ENCODE measurements around the gene KHDRBS1. TPM values are rescaled to one million over a fixed set of nuclear protein-coding genes. Genes with fewer than 3 reads are reported as not detected.
"Not testable (repeated sequence)": the region's sequence is repeated elsewhere in the genome, so short reads cannot be mapped to it uniquely, and the experiment has no call there.

Gene KHDRBS1
- total RNA-seq, 1 donor from 2014 or later, result 139 TPM

GRCh38 chr1:32062867-32063230, 49.2 kb downstream of the KHDRBS1 start:
- Histone ChIP-seq H3K27ac (ENCODE audit: low read depth, low read length) (peak overlapping the region; percentile 84), H3K36me3 (ENCODE audit: insufficient read depth, low read length) (peaks cover 36% of the 10 kb centered on the region), H3K4me1 (ENCODE audit: insufficient read depth, low read length) (peaks cover 26% of the 10 kb centered on the region), H4K20me1 (ENCODE audit: insufficient read depth, low read length) (peaks cover 39% of the 10 kb centered on the region), H3K79me2 (ENCODE audit: insufficient read depth, low read length) (no peaks in the 10 kb centered on the region), H3K9ac (ENCODE audit: low read length) (peak overlapping the region; percentile 70), H2AFZ (ENCODE audit: low read depth, low read length) (no peak overlapping the region), H3K4me2 (ENCODE audit: low read length) (peak overlapping the region; percentile 77), H3K4me3 (ENCODE audit: insufficient read depth, low read depth, low read length) (no peak overlapping the region), H3K27me3 (ENCODE audit: insufficient read depth, low read length) (no peaks in the 10 kb centered on the region), H3K9me3 (ENCODE audit: insufficient read depth, low read depth, low read length) (no peaks in the 10 kb centered on the region)
- DNase-seq (ENCODE audit: low read depth) (peak; percentile 23), FAIRE-seq (no peak)
- Mint-ChIP-seq H3K27ac (ENCODE audit: unreplicated experiment) (peak overlapping the region; percentile 92), H3K4me1 (ENCODE audit: low read depth, unreplicated experiment) (peaks cover 24% of the 10 kb centered on the region), H3K27me3 (ENCODE audit: low read depth, unreplicated experiment) (no peaks in the 10 kb centered on the region), H3K4me3 (ENCODE audit: unreplicated experiment) (no peak overlapping the region), H3K9me3 (ENCODE audit: unreplicated experiment) (no peaks in the 10 kb centered on the region), H3K36me3 (ENCODE audit: low read depth, unreplicated experiment) (peaks cover 31% of the 10 kb centered on the region)
- TF ChIP-seq EZH2 (IDR thresholded peaks at IDR 0.05; ENCODE audit: insufficient read depth, low read length), result no peak
- no peak for TF ChIP-seq CTCF (IDR thresholded peaks at IDR 0.05; ENCODE audit: insufficient read depth, low read depth, low read length)

- H3K9me3 ChIP-seq (ENCODE audit: insufficient read depth, low read depth, low read length), result no peaks in the 10 kb centered on the region
- FAIRE-seq, result peak; percentile 73
- Mint-ChIP-seq H3K27me3 (ENCODE audit: low read depth, unreplicated experiment) (no peaks in the 10 kb centered on the region), H3K9me3 (ENCODE audit: unreplicated experiment) (no peaks in the 10 kb centered on the region), H3K4me3 (ENCODE audit: unreplicated experiment) (peak overlapping the region; percentile 47), H3K36me3 (ENCODE audit: low read depth, unreplicated experiment) (peaks cover 27% of the 10 kb centered on the region), H3K27ac (ENCODE audit: unreplicated experiment) (peak overlapping the region; percentile 92), H3K4me1 (ENCODE audit: low read depth, unreplicated experiment) (peaks cover 24% of the 10 kb centered on the region)
- H3K9ac ChIP-seq (ENCODE audit: low read length), result peak overlapping the region; percentile 70
- H3K4me1 ChIP-seq (ENCODE audit: insufficient read depth, low read length), result peaks cover 29% of the 10 kb centered on the region
- H4K20me1 ChIP-seq (ENCODE audit: insufficient read depth, low read length), result peaks cover 35% of the 10 kb centered on the region
- H3K79me2 ChIP-seq (ENCODE audit: insufficient read depth, low read length), result no peaks in the 10 kb centered on the region
- peak overlapping the region; percentile 84 for H3K27ac ChIP-seq (ENCODE audit: low read depth, low read length)
- no peak overlapping the region for H3K4me3 ChIP-seq (ENCODE audit: insufficient read depth, low read depth, low read length)
- peak; percentile 51 for TF ChIP-seq CTCF (IDR thresholded peaks at IDR 0.05; ENCODE audit: insufficient read depth, low read depth, low read length)
- TF ChIP-seq EZH2 (IDR thresholded peaks at IDR 0.05; ENCODE audit: insufficient read depth, low read length), result no peak
- peak; percentile 52 for DNase-seq (ENCODE audit: low read depth)
- H3K36me3 ChIP-seq (ENCODE audit: insufficient read depth, low read length), result peaks cover 32% of the 10 kb centered on the region
- H2AFZ ChIP-seq (ENCODE audit: low read depth, low read length), result no peak overlapping the region
- no peaks in the 10 kb centered on the region for H3K27me3 ChIP-seq (ENCODE audit: insufficient read depth, low read length)
- H3K4me2 ChIP-seq (ENCODE audit: low read length), result peak overlapping the region; percentile 77
These were observed 49.6 kb downstream of the KHDRBS1 start for GRCh38 chr1:32063261-32063681.

DNA sequence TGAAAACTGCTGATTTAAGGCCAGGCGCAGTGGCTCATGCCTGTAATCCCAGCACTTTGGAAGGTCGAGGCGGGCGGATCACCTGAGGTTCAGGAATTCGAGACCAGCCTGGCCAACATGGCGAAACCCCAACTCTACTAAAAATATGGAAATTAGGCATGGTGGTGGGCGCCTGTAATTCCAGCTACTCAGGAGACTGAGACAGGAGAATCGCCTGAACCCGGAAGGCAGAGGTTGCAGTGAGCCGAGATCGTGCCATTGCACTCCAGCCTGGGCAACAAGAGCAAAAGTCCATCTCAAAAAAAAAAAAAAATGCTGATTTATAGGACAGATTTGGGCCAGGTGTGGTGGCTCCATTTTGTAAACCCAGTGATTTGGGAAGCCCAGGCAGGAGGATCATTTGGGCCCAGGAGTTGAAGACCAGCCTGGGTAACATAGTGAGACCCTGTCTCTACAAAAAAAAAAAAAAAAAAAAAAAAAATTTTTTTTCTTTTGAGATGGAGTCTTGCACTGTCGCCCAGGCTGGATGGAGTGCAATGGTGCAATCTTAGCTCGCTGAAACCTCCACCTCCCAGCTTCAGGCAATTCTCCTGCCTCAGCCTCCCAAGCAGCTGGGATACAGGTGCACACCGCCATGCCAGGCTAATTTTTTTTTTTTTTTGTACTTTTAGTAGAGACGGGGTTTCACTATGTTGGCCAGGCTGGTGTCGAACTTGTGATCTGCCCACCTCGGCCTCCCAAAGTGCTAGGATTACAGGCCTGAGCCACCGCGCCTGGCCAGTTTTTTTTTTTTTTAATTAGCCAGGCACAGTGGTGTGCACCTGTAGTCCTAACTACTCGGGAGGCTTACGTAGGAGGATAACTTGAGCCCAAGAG, 52.2 kb downstream of the KHDRBS1 start:
- H3K36me3 ChIP-seq (ENCODE audit: insufficient read depth, low read length); DNase-seq (ENCODE audit: low read depth); H3K9me3 Mint-ChIP-seq (ENCODE audit: unreplicated experiment); FAIRE-seq; H3K27me3 Mint-ChIP-seq (ENCODE audit: low read depth, unreplicated experiment); H2AFZ ChIP-seq (ENCODE audit: low read depth, low read length); H3K27ac ChIP-seq (ENCODE audit: low read depth, low read length); H3K27me3 ChIP-seq (ENCODE audit: insufficient read depth, low read length); H3K9ac ChIP-seq (ENCODE audit: low read length); H3K27ac Mint-ChIP-seq (ENCODE audit: unreplicated experiment); H3K9me3 ChIP-seq (ENCODE audit: insufficient read depth, low read depth, low read length); H3K4me3 ChIP-seq (ENCODE audit: insufficient read depth, low read depth, low read length); H3K79me2 ChIP-seq (ENCODE audit: insufficient read depth, low read length); H3K4me3 Mint-ChIP-seq (ENCODE audit: unreplicated experiment): not testable (repeated sequence)
- Mint-ChIP-seq H3K4me1 (ENCODE audit: low read depth, unreplicated experiment) (peaks cover 39% of the 10 kb centered on the region), H3K36me3 (ENCODE audit: low read depth, unreplicated experiment) (peaks cover 14% of the 10 kb centered on the region)
- peaks cover 17% of the 10 kb centered on the region for H4K20me1 ChIP-seq (ENCODE audit: insufficient read depth, low read length)
- H3K4me2 ChIP-seq (ENCODE audit: low read length), result peak overlapping the region; percentile 53
- H3K4me1 ChIP-seq (ENCODE audit: insufficient read depth, low read length), result peaks cover 33% of the 10 kb centered on the region
